ENCODE data around the gene UBC.

The UBC gene

GRCh38 chr12:124871297-124871696, 43.2 kb downstream of the UBC start:
- Histone ChIP-seq H3K9me3 (ENCODE audit: control insufficient read depth, insufficient read depth, low read length) (no peaks in the 10 kb centered on the region), H3K4me1 (ENCODE audit: control insufficient read depth, insufficient read depth, low read length) (no peaks in the 10 kb centered on the region), H3K27me3 (ENCODE audit: control insufficient read depth, insufficient read depth, low read length) (no peaks in the 10 kb centered on the region), H3K36me3 (ENCODE audit: control insufficient read depth, insufficient read depth, low read length) (no peaks in the 10 kb centered on the region), H3K4me3 (ENCODE audit: low read depth, low read length) (no peak overlapping the region), H3K9ac (ENCODE audit: low read depth, low read length) (no peak overlapping the region)

GRCh38 chr12:124870515-124870914, 43.9 kb downstream of the UBC start:
- H3K36me3 ChIP-seq (ENCODE audit: control insufficient read depth, insufficient read depth, low read length), result no peaks in the 10 kb centered on the region
- H3K4me3 ChIP-seq (ENCODE audit: low read depth, low read length), result no peak overlapping the region
- H3K9ac ChIP-seq (ENCODE audit: low read depth, low read length), result no peak overlapping the region
- no peaks in the 10 kb centered on the region for H3K4me1 ChIP-seq (ENCODE audit: control insufficient read depth, insufficient read depth, low read length)
- H3K9me3 ChIP-seq (ENCODE audit: control insufficient read depth, insufficient read depth, low read length), result no peaks in the 10 kb centered on the region
- H3K27me3 ChIP-seq (ENCODE audit: control insufficient read depth, insufficient read depth, low read length), result no peaks in the 10 kb centered on the region

GRCh38 chr12:124869059-124869665, 45.3 kb downstream of the UBC start:
- Histone ChIP-seq H3K4me3 (ENCODE audit: low read depth, low read length) (no peak overlapping the region), H3K36me3 (ENCODE audit: control insufficient read depth, insufficient read depth, low read length) (no peaks in the 10 kb centered on the region), H3K9ac (ENCODE audit: low read depth, low read length) (no peak overlapping the region), H3K27me3 (ENCODE audit: control insufficient read depth, insufficient read depth, low read length) (no peaks in the 10 kb centered on the region), H3K4me1 (ENCODE audit: control insufficient read depth, insufficient read depth, low read length) (no peaks in the 10 kb centered on the region), H3K9me3 (ENCODE audit: control insufficient read depth, insufficient read depth, low read length) (no peaks in the 10 kb centered on the region)

GRCh38 chr12:124868252-124869058, 46.0 kb downstream of the UBC start:
- Histone ChIP-seq H3K4me1 (ENCODE audit: control insufficient read depth, insufficient read depth, low read length) (no peaks in the 10 kb centered on the region), H3K4me3 (ENCODE audit: low read depth, low read length) (no peak overlapping the region), H3K9ac (ENCODE audit: low read depth, low read length) (no peak overlapping the region), H3K9me3 (ENCODE audit: control insufficient read depth, insufficient read depth, low read length) (no peaks in the 10 kb centered on the region), H3K27me3 (ENCODE audit: control insufficient read depth, insufficient read depth, low read length) (no peaks in the 10 kb centered on the region), H3K36me3 (ENCODE audit: control insufficient read depth, insufficient read depth, low read length) (no peaks in the 10 kb centered on the region)

- peaks cover 7% of the 10 kb centered on the region for H3K27me3 ChIP-seq (ENCODE audit: control insufficient read depth, insufficient read depth, low read length)
- H3K4me3 ChIP-seq (ENCODE audit: low read depth, low read length), result no peak overlapping the region
- H3K9ac ChIP-seq (ENCODE audit: low read depth, low read length), result no peak overlapping the region
- H3K9me3 ChIP-seq (ENCODE audit: control insufficient read depth, insufficient read depth, low read length), result no peaks in the 10 kb centered on the region
- H3K4me1 ChIP-seq (ENCODE audit: control insufficient read depth, insufficient read depth, low read length), result peaks cover 3% of the 10 kb centered on the region
- no peaks in the 10 kb centered on the region for H3K36me3 ChIP-seq (ENCODE audit: control insufficient read depth, insufficient read depth, low read length)
Measured at GRCh38 chr12:124867401-124867930, 47.0 kb downstream of the UBC start.

GRCh38 chr12:124866883-124867400, 47.5 kb downstream of the UBC start:
- Histone ChIP-seq H3K27me3 (ENCODE audit: control insufficient read depth, insufficient read depth, low read length) (peaks cover 10% of the 10 kb centered on the region), H3K36me3 (ENCODE audit: control insufficient read depth, insufficient read depth, low read length) (no peaks in the 10 kb centered on the region)

GRCh38 chr12:124866195-124866882, 48.1 kb downstream of the UBC start:
- Histone ChIP-seq H3K4me3 (ENCODE audit: low read depth, low read length) (no peak overlapping the region), H3K27me3 (ENCODE audit: control insufficient read depth, insufficient read depth, low read length) (peaks cover 10% of the 10 kb centered on the region), H3K36me3 (ENCODE audit: control insufficient read depth, insufficient read depth, low read length) (no peaks in the 10 kb centered on the region), H3K4me1 (ENCODE audit: control insufficient read depth, insufficient read depth, low read length) (peaks cover 3% of the 10 kb centered on the region), H3K9ac (ENCODE audit: low read depth, low read length) (no peak overlapping the region), H3K9me3 (ENCODE audit: control insufficient read depth, insufficient read depth, low read length) (no peaks in the 10 kb centered on the region)

More at GRCh38 chr12:124866883-124867400, 47.5 kb downstream of the UBC start:
- H3K4me1 ChIP-seq (ENCODE audit: control insufficient read depth, insufficient read depth, low read length), result peaks cover 3% of the 10 kb centered on the region
- no peak overlapping the region for H3K9ac ChIP-seq (ENCODE audit: low read depth, low read length)
- no peaks in the 10 kb centered on the region for H3K9me3 ChIP-seq (ENCODE audit: control insufficient read depth, insufficient read depth, low read length)
- H3K4me3 ChIP-seq (ENCODE audit: low read depth, low read length), result no peak overlapping the region

GRCh38 chr12:124865728-124866127, 48.7 kb downstream of the UBC start:
- Histone ChIP-seq H3K4me1 (ENCODE audit: control insufficient read depth, insufficient read depth, low read length) (peaks cover 3% of the 10 kb centered on the region), H3K4me3 (ENCODE audit: low read depth, low read length) (no peak overlapping the region), H3K36me3 (ENCODE audit: control insufficient read depth, insufficient read depth, low read length) (no peaks in the 10 kb centered on the region), H3K9me3 (ENCODE audit: control insufficient read depth, insufficient read depth, low read length) (no peaks in the 10 kb centered on the region), H3K9ac (ENCODE audit: low read depth, low read length) (no peak overlapping the region), H3K27me3 (ENCODE audit: control insufficient read depth, insufficient read depth, low read length) (peaks cover 10% of the 10 kb centered on the region)

GRCh38 chr12:124864326-124864752, 50.1 kb downstream of the UBC start:
- Histone ChIP-seq H3K36me3 (ENCODE audit: control insufficient read depth, insufficient read depth, low read length) (no peaks in the 10 kb centered on the region), H3K4me3 (ENCODE audit: low read depth, low read length) (peak overlapping the region; percentile 33), H3K27me3 (ENCODE audit: control insufficient read depth, insufficient read depth, low read length) (peaks cover 10% of the 10 kb centered on the region), H3K9ac (ENCODE audit: low read depth, low read length) (no peak overlapping the region), H3K4me1 (ENCODE audit: control insufficient read depth, insufficient read depth, low read length) (peaks cover 3% of the 10 kb centered on the region), H3K9me3 (ENCODE audit: control insufficient read depth, insufficient read depth, low read length) (no peaks in the 10 kb centered on the region)

GRCh38 chr12:124863416-124864325, 50.8 kb downstream of the UBC start, which contains the start of gene SCARB1:
SCARB1 (minus strand) TSS chr12:124863864; CDS start chr12:124863720, 144 bp downstream.
- Histone ChIP-seq H3K9ac (ENCODE audit: low read depth, low read length) (peak within 1 kb of the TSS; percentile 70), H3K4me1 (ENCODE audit: control insufficient read depth, insufficient read depth, low read length) (peaks cover 3% of the 10 kb centered on the region), H3K9me3 (ENCODE audit: control insufficient read depth, insufficient read depth, low read length) (no peaks in the 10 kb centered on the region), H3K4me3 (ENCODE audit: low read depth, low read length) (peak within 1 kb of the TSS; percentile 77), H3K27me3 (ENCODE audit: control insufficient read depth, insufficient read depth, low read length) (peaks cover 10% of the 10 kb centered on the region), H3K36me3 (ENCODE audit: control insufficient read depth, insufficient read depth, low read length) (no peaks in the 10 kb centered on the region)
